Measurements from ENCODE around the gene HECTD2.

Gene HECTD2

GRCh38 chr10:91540733-91541132 lies 130.6 kb downstream of the HECTD2 start:
- intact Hi-C loops (cut with DNase I; ENCODE audit: low total_unique reads), result no loop called here
- no peak for TF ChIP-seq CTCF (IDR thresholded peaks at IDR 0.05)
- Histone ChIP-seq H3K27ac (no peak overlapping the region), H3K4me1 (peaks cover 0 to 7% (median 3%) of the 10 kb centered on the region in 4 donors), H3K36me3 (peaks cover 0 to 5% (median 4%) of the 10 kb centered on the region in 3 donors), H3K9me3 (no peaks in the 10 kb centered on the region), H3K4me3 (no peak overlapping the region), H3K27me3 (no peaks in the 10 kb centered on the region)
- DNase-seq, result no peak

GRCh38 chr10:91541481-91541880 lies 131.3 kb downstream of the HECTD2 start:
- DNase-seq, result no peak
- H3K36me3 ChIP-seq, result peaks cover 0 to 5% (median 4%) of the 10 kb centered on the region in 3 donors
- no peak overlapping the region for H3K27ac ChIP-seq
- no peak overlapping the region for H3K4me3 ChIP-seq
- H3K9me3 ChIP-seq, result no peaks in the 10 kb centered on the region
- no peaks in the 10 kb centered on the region for H3K27me3 ChIP-seq
- TF ChIP-seq CTCF (IDR thresholded peaks at IDR 0.05), result no peak
- intact Hi-C loops (cut with DNase I; ENCODE audit: low total_unique reads), result no loop called here
- peaks cover 0 to 7% (median 3%) of the 10 kb centered on the region in 4 donors for H3K4me1 ChIP-seq

- Histone ChIP-seq H3K4me1 (no peaks in the 10 kb centered on the region), H3K27ac (no peak overlapping the region), H3K4me3 (no peak overlapping the region), H3K27me3 (no peaks in the 10 kb centered on the region), H3K36me3 (no peaks in the 10 kb centered on the region), H3K9me3 (no peaks in the 10 kb centered on the region)
- no peak for TF ChIP-seq CTCF (IDR thresholded peaks at IDR 0.05)
- DNase-seq, result no peak
- intact Hi-C loops (cut with DNase I; ENCODE audit: low total_unique reads), result no loop called here
These were observed 135.2 kb downstream of the HECTD2 start for GRCh38 chr10:91545384-91545783.

- no peak for DNase-seq
- intact Hi-C loops (cut with DNase I; ENCODE audit: low total_unique reads), result no loop called here
- Histone ChIP-seq H3K36me3 (no peaks in the 10 kb centered on the region), H3K9me3 (no peaks in the 10 kb centered on the region), H3K4me3 (no peak overlapping the region), H3K27ac (no peak overlapping the region), H3K27me3 (no peaks in the 10 kb centered on the region), H3K4me1 (no peaks in the 10 kb centered on the region)
- no peak for TF ChIP-seq CTCF (IDR thresholded peaks at IDR 0.05)
These were observed 135.7 kb downstream of the HECTD2 start for GRCh38 chr10:91545838-91546237.

GRCh38 chr10:91549262-91549661 lies 139.1 kb downstream of the HECTD2 start:
- peaks cover 0 to 14% (median 9%) of the 10 kb centered on the region in 4 donors for H3K4me1 ChIP-seq
- no peak overlapping the region for H3K27ac ChIP-seq
- H3K9me3 ChIP-seq, result no peaks in the 10 kb centered on the region
- H3K36me3 ChIP-seq, result no peaks in the 10 kb centered on the region
- no peak for TF ChIP-seq CTCF (IDR thresholded peaks at IDR 0.05)
- intact Hi-C loops (cut with DNase I; ENCODE audit: low total_unique reads), result no loop called here
- DNase-seq, result no peak
- no peaks in the 10 kb centered on the region for H3K27me3 ChIP-seq
- no peak overlapping the region for H3K4me3 ChIP-seq

- no peak overlapping the region for H3K4me3 ChIP-seq
- H3K27ac ChIP-seq, result no peak overlapping the region
- H3K36me3 ChIP-seq, result no peaks in the 10 kb centered on the region
- TF ChIP-seq CTCF (IDR thresholded peaks at IDR 0.05), result no peak
- no peaks in the 10 kb centered on the region for H3K9me3 ChIP-seq
- intact Hi-C loops (cut with DNase I; ENCODE audit: low total_unique reads), result loop anchor here (10.0 kb wide), 2 partner anchors 55 to 75 kb away; no protein-coding TSS in a partner anchor
- no peaks in the 10 kb centered on the region for H3K27me3 ChIP-seq
- peaks cover 0 to 19% (median 15%) of the 10 kb centered on the region in 4 donors for H3K4me1 ChIP-seq
- no peak for DNase-seq
These were observed 139.9 kb downstream of the HECTD2 start for GRCh38 chr10:91550021-91550420.

Data from tibial artery (tissue), 4 donors.